Measurements from ENCODE around the gene ZNF423. TPM values are rescaled to one million over a fixed set of nuclear protein-coding genes. Genes with fewer than 3 reads are reported as not detected.

The ZNF423 gene
- polyA plus RNA-seq, 4 donors, result 0.54 to 10.3 (median 2.9) TPM; not detected in 1

DNA sequence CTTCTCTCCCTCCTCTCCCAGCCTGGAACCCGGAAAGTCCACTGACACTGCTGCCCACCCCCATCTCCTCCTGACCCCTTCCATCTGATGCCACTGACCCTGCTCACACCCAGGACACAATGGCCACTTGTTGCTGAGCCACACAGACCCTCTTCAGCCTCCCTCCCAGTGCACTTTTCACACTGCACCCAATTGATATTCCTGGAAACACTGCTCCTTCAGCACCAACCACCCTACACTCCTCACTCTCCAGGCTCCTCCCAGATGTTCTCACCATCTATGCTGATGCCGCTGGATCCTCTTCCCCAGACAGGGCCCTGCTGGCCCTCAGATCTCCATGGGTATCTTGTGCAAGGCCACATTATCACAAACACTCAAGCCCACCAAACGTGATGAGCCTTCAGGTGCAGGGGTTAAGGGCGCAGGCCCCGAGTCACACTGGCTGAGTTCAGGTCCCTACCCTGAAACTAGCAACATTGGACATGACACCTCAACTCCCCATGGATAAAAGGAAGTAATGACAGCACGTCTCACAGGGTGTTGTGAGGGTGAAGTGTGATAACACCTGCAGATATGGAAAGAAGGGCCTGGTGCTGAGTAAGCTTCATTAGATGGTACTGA lies 238.1 kb downstream of the ZNF423 start:
- Histone ChIP-seq H3K36me3 (ENCODE audit: control insufficient read depth in 3 of 3, insufficient read depth in 2 of 3, low read depth in 1 of 3, low read length in 3 of 3) (peaks cover 0 to 10% (median 0%) of the 10 kb centered on the region in 3 donors), H3K4me1 (ENCODE audit: control insufficient read depth in 3 of 3, insufficient read depth in 2 of 3, low read depth in 1 of 3, low read length in 2 of 3) (peaks cover 0 to 38% (median 0%) of the 10 kb centered on the region in 3 donors), H3K9me3 (ENCODE audit: control insufficient read depth in 2 of 2, insufficient read depth in 1 of 2, low read depth in 1 of 2, low read length in 1 of 2) (no peaks in the 10 kb centered on the region), H3K4me3 (ENCODE audit: low read depth in 1 of 3, low read length in 3 of 3) (no peak overlapping the region), H3K27ac (ENCODE audit: low read depth in 1 of 3, low read length in 2 of 3) (no peak overlapping the region), H3K27me3 (ENCODE audit: control insufficient read depth in 3 of 3, insufficient read depth in 3 of 3, low read length in 3 of 3) (no peaks in the 10 kb centered on the region)
- WGBS, 3 donors, result 65 to 84% (median 68%) methylated on average over 6 of the region's 6 CpGs
- no peak for DNase-seq
- FAIRE-seq, result no peak

DNA sequence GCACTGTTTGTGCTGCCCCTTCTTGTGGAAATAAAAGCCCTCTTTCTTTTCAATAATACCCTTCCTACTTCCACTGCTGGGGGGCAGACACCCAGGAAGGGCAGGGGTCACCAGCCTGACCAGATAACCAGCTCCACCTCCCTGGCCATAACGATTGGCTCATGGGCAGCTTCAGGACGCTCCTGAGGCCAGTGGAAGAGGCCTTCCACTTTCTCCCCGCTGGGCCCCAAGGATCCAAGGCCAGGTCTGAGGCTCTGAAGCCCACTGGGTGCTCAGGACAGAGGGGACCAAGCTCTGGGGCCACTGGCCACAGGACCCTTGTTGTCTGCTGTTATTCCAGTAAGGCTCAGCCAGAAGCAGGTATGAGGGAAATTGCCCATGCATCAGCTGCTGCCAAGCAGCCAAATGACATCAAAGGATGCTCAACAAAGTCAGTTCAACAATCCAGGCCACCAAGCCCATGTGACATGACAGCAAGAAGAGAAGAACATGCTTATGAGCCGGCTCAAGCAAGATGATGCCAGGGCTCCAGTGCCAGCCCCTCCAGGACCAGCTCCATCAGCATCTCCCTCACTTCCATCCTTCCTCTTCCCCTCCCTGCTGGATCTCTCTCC lies 238.8 kb downstream of the ZNF423 start:
- no peak for FAIRE-seq
- Histone ChIP-seq H3K9me3 (ENCODE audit: control insufficient read depth in 2 of 2, insufficient read depth in 1 of 2, low read depth in 1 of 2, low read length in 1 of 2) (no peaks in the 10 kb centered on the region), H3K27me3 (ENCODE audit: control insufficient read depth in 3 of 3, insufficient read depth in 3 of 3, low read length in 3 of 3) (no peaks in the 10 kb centered on the region), H3K4me3 (ENCODE audit: low read depth in 1 of 3, low read length in 3 of 3) (no peak overlapping the region), H3K36me3 (ENCODE audit: control insufficient read depth in 3 of 3, insufficient read depth in 2 of 3, low read depth in 1 of 3, low read length in 3 of 3) (peaks cover 0 to 7% (median 0%) of the 10 kb centered on the region in 3 donors), H3K27ac (ENCODE audit: low read depth in 1 of 3, low read length in 2 of 3) (no peak overlapping the region), H3K4me1 (ENCODE audit: control insufficient read depth in 3 of 3, insufficient read depth in 2 of 3, low read depth in 1 of 3, low read length in 2 of 3) (peaks cover 0 to 38% (median 0%) of the 10 kb centered on the region in 3 donors)
- 69 to 77% (median 77%) methylated on average over 4 of the region's 4 CpGs for WGBS, 3 donors
- no peak for DNase-seq

DNA sequence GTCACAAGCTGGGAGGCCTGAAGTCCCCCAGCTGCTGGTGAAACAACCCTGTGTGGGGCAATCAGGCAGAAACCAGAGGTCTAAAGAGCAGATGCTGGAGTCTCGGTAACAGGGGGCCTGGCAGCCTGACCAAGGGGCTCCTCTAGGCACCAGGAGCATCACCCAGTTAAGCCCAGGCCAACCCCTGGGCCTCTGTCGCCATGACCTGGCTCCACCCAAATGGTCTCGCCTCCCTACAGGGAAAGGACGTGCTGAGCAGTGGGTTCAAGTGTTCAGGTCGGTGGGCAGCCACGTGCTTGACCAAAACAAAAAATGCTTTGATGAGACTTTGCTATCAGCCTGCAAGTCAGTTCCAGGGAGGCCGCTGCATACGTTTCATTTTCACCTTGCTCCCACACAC lies 240.3 kb downstream of the ZNF423 start:
- 59 to 86% (median 75%) methylated on average over 7 to 8 of the region's 8 CpGs for WGBS, 3 donors
- Histone ChIP-seq H3K27ac (ENCODE audit: low read depth in 1 of 3, low read length in 2 of 3) (no peak overlapping the region), H3K27me3 (ENCODE audit: control insufficient read depth in 3 of 3, insufficient read depth in 3 of 3, low read length in 3 of 3) (no peaks in the 10 kb centered on the region), H3K36me3 (ENCODE audit: control insufficient read depth in 3 of 3, insufficient read depth in 2 of 3, low read depth in 1 of 3, low read length in 3 of 3) (no peaks in the 10 kb centered on the region), H3K4me1 (ENCODE audit: control insufficient read depth in 3 of 3, insufficient read depth in 2 of 3, low read depth in 1 of 3, low read length in 2 of 3) (peaks cover 0 to 32% (median 0%) of the 10 kb centered on the region in 3 donors), H3K4me3 (ENCODE audit: low read depth in 1 of 3, low read length in 3 of 3) (no peak overlapping the region), H3K9me3 (ENCODE audit: control insufficient read depth in 2 of 2, insufficient read depth in 1 of 2, low read depth in 1 of 2, low read length in 1 of 2) (no peaks in the 10 kb centered on the region)
- FAIRE-seq (no peak), DNase-seq (peak in 1 of 2 donors; percentile 51)

DNA sequence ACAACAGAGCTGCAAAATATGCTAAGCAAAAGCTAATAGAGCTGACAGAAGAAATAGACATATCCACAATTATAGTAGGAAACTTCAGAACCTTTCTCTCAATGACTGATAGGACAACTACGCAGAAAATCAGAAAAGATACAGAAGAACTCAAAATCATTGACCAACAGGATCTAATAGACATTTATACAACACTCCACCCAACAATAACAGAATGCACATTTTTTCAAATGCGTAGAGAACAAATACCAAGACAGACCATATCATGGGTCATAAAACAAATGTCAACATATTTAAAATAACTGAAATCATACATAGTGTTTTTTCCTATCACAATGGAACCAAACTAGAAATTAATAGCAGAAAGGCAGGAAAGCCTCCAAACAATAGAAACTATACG lies 244.9 kb downstream of the ZNF423 start:
- Histone ChIP-seq H3K27me3 (ENCODE audit: control insufficient read depth in 3 of 3, insufficient read depth in 3 of 3, low read length in 3 of 3) (no peaks in the 10 kb centered on the region), H3K9me3 (ENCODE audit: control insufficient read depth in 2 of 2, insufficient read depth in 1 of 2, low read depth in 1 of 2, low read length in 1 of 2) (no peaks in the 10 kb centered on the region), H3K4me3 (ENCODE audit: low read depth in 1 of 3, low read length in 3 of 3) (no peak overlapping the region), H3K36me3 (ENCODE audit: control insufficient read depth in 3 of 3, insufficient read depth in 2 of 3, low read depth in 1 of 3, low read length in 3 of 3) (no peaks in the 10 kb centered on the region), H3K4me1 (ENCODE audit: control insufficient read depth in 3 of 3, insufficient read depth in 2 of 3, low read depth in 1 of 3, low read length in 2 of 3) (peaks cover 0 to 6% (median 0%) of the 10 kb centered on the region in 3 donors), H3K27ac (ENCODE audit: low read depth in 1 of 3, low read length in 2 of 3) (no peak overlapping the region)
- FAIRE-seq (no peak), DNase-seq (no peak)
- 56 to 77% (median 65%) methylated on average over 3 of the region's 3 CpGs for WGBS, 3 donors

DNA sequence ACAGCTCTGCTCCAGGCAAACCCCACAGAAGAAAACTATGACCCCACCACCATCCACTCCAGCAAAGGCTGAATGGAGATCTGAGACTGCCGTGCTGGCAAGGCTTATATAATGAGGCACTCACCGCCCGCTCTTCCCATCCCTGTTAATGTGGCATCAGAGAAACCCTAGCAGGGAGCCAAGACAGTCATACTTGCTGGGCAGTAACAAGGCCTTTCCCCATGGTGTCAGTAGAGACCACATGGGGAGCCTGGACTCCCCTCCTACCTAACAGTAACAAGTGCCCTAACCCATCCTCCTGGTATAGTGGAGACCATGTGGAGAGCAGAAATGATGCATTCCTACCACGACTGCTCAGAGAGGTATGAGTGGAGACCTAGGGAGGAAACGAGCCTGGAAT lies 247.1 kb downstream of the ZNF423 start:
- H3K9me3 ChIP-seq (ENCODE audit: control insufficient read depth in 2 of 2, insufficient read depth in 1 of 2, low read depth in 1 of 2, low read length in 1 of 2), result no peaks in the 10 kb centered on the region
- H3K4me1 ChIP-seq (ENCODE audit: control insufficient read depth in 3 of 3, insufficient read depth in 2 of 3, low read depth in 1 of 3, low read length in 2 of 3), result no peaks in the 10 kb centered on the region
- no peak overlapping the region for H3K4me3 ChIP-seq (ENCODE audit: low read depth in 1 of 3, low read length in 3 of 3)
- DNase-seq, result peak in 1 of 2 donors; percentile 56
- WGBS, 3 donors, result 64 to 69% (median 68%) methylated on average over 5 of the region's 5 CpGs
- no peaks in the 10 kb centered on the region for H3K27me3 ChIP-seq (ENCODE audit: control insufficient read depth in 3 of 3, insufficient read depth in 3 of 3, low read length in 3 of 3)
- H3K27ac ChIP-seq (ENCODE audit: low read depth in 1 of 3, low read length in 2 of 3), result no peak overlapping the region
- no peaks in the 10 kb centered on the region for H3K36me3 ChIP-seq (ENCODE audit: control insufficient read depth in 3 of 3, insufficient read depth in 2 of 3, low read depth in 1 of 3, low read length in 3 of 3)
- no peak for FAIRE-seq

DNA sequence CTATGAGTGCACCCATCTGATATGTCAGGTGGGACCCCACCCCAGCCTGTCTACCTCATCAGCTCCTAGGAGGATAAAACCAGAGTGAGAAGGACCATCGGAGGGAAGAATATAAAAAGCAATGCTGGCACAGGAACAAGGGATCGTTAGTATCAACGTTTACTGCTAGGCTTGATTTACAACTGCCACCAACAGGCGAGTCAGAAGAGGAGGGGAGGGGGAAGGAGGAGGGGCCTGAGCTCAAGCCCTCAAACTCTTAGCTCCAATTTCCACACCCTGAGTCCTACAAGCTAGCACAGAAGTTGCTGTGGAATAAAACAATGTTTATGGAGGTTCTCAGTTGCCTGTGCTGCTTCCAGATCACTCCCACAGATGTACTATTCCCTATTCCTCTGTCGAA lies 247.8 kb downstream of the ZNF423 start:
- Histone ChIP-seq H3K9me3 (ENCODE audit: control insufficient read depth in 2 of 2, insufficient read depth in 1 of 2, low read depth in 1 of 2, low read length in 1 of 2) (no peaks in the 10 kb centered on the region), H3K36me3 (ENCODE audit: control insufficient read depth in 3 of 3, insufficient read depth in 2 of 3, low read depth in 1 of 3, low read length in 3 of 3) (peaks cover 0 to under 1% (median 0%) of the 10 kb centered on the region in 3 donors), H3K27ac (ENCODE audit: low read depth in 1 of 3, low read length in 2 of 3) (no peak overlapping the region), H3K4me1 (ENCODE audit: control insufficient read depth in 3 of 3, insufficient read depth in 2 of 3, low read depth in 1 of 3, low read length in 2 of 3) (no peaks in the 10 kb centered on the region), H3K4me3 (ENCODE audit: low read depth in 1 of 3, low read length in 3 of 3) (no peak overlapping the region), H3K27me3 (ENCODE audit: control insufficient read depth in 3 of 3, insufficient read depth in 3 of 3, low read length in 3 of 3) (no peaks in the 10 kb centered on the region)
- FAIRE-seq, result no peak
- peak in 1 of 2 donors; percentile 49 for DNase-seq
- WGBS, 3 donors, result 9 to 18% (median 13%) methylated on average over 5 of the region's 5 CpGs

DNA sequence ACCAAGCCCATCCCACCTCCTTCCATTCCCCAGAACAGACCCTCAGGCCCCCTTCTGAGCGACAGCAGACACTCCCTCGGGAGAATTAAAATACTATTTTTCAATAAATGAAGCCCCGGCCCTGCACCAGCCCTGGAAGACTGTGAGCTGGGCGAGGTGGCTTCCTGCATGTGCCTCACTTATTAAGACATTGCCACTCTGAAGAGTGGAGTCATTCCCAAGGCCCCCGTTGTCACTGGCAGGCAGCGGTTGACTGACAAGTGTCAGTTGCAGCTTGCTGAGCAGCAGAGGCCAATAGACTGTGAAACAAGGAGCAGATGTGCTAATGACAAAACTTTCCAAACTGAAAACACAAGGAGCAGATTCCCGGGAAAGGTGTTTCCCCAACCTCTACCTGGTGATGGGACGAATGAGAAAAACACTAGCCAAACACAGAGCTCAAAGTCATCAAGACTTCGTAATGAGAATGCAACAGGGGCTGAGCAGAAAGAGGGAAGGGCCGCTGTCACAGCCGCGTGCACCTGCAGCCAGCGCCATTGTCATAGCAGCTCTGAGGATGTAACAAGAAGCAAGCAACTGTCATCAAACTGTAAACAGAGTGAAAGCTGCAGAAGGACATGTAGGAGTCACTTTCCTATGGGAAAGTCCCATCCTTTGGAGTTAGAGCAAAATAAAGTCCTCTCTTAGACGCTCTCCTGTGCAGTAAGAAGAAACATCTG lies 250.2 kb downstream of the ZNF423 start:
- H3K27ac ChIP-seq (ENCODE audit: low read depth in 1 of 3, low read length in 2 of 3), result no peak overlapping the region
- H3K4me1 ChIP-seq (ENCODE audit: control insufficient read depth in 3 of 3, insufficient read depth in 2 of 3, low read depth in 1 of 3, low read length in 2 of 3), result no peaks in the 10 kb centered on the region
- H3K27me3 ChIP-seq (ENCODE audit: control insufficient read depth in 3 of 3, insufficient read depth in 3 of 3, low read length in 3 of 3), result no peaks in the 10 kb centered on the region
- H3K36me3 ChIP-seq (ENCODE audit: control insufficient read depth in 3 of 3, insufficient read depth in 2 of 3, low read depth in 1 of 3, low read length in 3 of 3), result peaks cover 0 to 7% (median 0%) of the 10 kb centered on the region in 3 donors
- DNase-seq, result no peak
- H3K4me3 ChIP-seq (ENCODE audit: low read depth in 1 of 3, low read length in 3 of 3), result no peak overlapping the region
- 78 to 86% (median 80%) methylated on average over 14 of the region's 14 CpGs for WGBS, 3 donors
- no peak for FAIRE-seq
- no peaks in the 10 kb centered on the region for H3K9me3 ChIP-seq (ENCODE audit: control insufficient read depth in 2 of 2, insufficient read depth in 1 of 2, low read depth in 1 of 2, low read length in 1 of 2)

DNA sequence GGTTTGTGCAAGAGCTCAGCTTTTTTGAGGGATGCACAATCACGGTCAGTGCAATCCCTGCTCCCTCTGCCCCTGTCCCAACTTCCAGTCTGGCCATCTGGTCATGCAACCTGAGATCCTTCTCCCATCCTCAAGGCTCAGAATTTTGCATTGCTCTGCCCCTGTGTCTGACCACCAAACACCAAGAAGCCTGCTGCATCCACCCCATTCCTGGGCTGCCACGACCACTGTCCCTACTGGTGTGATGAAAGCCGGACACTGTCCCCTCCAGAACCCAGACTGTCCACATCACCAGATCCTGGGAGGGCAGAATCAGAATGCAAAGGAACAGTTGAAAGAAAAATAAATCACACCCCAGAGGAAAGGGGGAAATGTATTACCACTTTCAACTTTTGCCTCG lies 251.3 kb downstream of the ZNF423 start:
- Histone ChIP-seq H3K4me1 (ENCODE audit: control insufficient read depth in 3 of 3, insufficient read depth in 2 of 3, low read depth in 1 of 3, low read length in 2 of 3) (no peaks in the 10 kb centered on the region), H3K4me3 (ENCODE audit: low read depth in 1 of 3, low read length in 3 of 3) (no peak overlapping the region), H3K36me3 (ENCODE audit: control insufficient read depth in 3 of 3, insufficient read depth in 2 of 3, low read depth in 1 of 3, low read length in 3 of 3) (peaks cover 0 to 7% (median 0%) of the 10 kb centered on the region in 3 donors), H3K9me3 (ENCODE audit: control insufficient read depth in 2 of 2, insufficient read depth in 1 of 2, low read depth in 1 of 2, low read length in 1 of 2) (no peaks in the 10 kb centered on the region), H3K27ac (ENCODE audit: low read depth in 1 of 3, low read length in 2 of 3) (no peak overlapping the region), H3K27me3 (ENCODE audit: control insufficient read depth in 3 of 3, insufficient read depth in 3 of 3, low read length in 3 of 3) (no peaks in the 10 kb centered on the region)
- FAIRE-seq (no peak), DNase-seq (no peak)
- 73 to 87% (median 82%) methylated on average over 4 of the region's 4 CpGs for WGBS, 3 donors

All from small intestine (tissue), 7 donors.